Measurements from ENCODE around the gene EPHB2. TPM values are rescaled to one million over a fixed set of nuclear protein-coding genes. Genes with fewer than 3 reads are reported as not detected.

The EPHB2 gene
- polyA plus RNA-seq, 4 donors: 10.8 to 15.9 (median 12.5) TPM

- peak in 1 of 4 donors; percentile 44 for DNase-seq (ENCODE audit: low read depth in 4 of 4, low spot score in 3 of 4)
Measured at GRCh38 chr1:22814176-22815042, 103.8 kb downstream of the EPHB2 start.

GRCh38 chr1:22815043-22815365 lies 104.4 kb downstream of the EPHB2 start:
- no peak for DNase-seq (ENCODE audit: low read depth in 4 of 4, low spot score in 3 of 4)

GRCh38 chr1:22815421-22816066 lies 104.9 kb downstream of the EPHB2 start:
- no peak for DNase-seq (ENCODE audit: low read depth in 4 of 4, low spot score in 3 of 4)

- DNase-seq (ENCODE audit: low read depth in 4 of 4, low spot score in 3 of 4): no peak
Measured at GRCh38 chr1:22816067-22816775, 105.6 kb downstream of the EPHB2 start.

- DNase-seq (ENCODE audit: low read depth in 4 of 4, low spot score in 3 of 4): no peak
Measured at GRCh38 chr1:22816803-22817202, 106.2 kb downstream of the EPHB2 start.

GRCh38 chr1:22817462-22817861 lies 106.8 kb downstream of the EPHB2 start:
- DNase-seq (ENCODE audit: low read depth in 4 of 4, low spot score in 3 of 4): no peak

- DNase-seq (ENCODE audit: low read depth in 4 of 4, low spot score in 3 of 4): no peak
Measured at GRCh38 chr1:22818061-22818770, 107.6 kb downstream of the EPHB2 start.

GRCh38 chr1:22819361-22819760 lies 108.7 kb downstream of the EPHB2 start:
- no peak for DNase-seq (ENCODE audit: low read depth in 4 of 4, low spot score in 3 of 4)

GRCh38 chr1:22821027-22821426 lies 110.4 kb downstream of the EPHB2 start:
- DNase-seq (ENCODE audit: low read depth in 4 of 4, low spot score in 3 of 4): no peak

GRCh38 chr1:22822371-22822770 lies 111.7 kb downstream of the EPHB2 start:
- DNase-seq (ENCODE audit: low read depth in 4 of 4, low spot score in 3 of 4): no peak

- DNase-seq (ENCODE audit: low read depth in 4 of 4, low spot score in 3 of 4): no peak
Measured at GRCh38 chr1:22824466-22824865, 113.8 kb downstream of the EPHB2 start.

- DNase-seq (ENCODE audit: low read depth in 4 of 4, low spot score in 3 of 4): no peak
Measured at GRCh38 chr1:22824975-22825374, 114.3 kb downstream of the EPHB2 start.

GRCh38 chr1:22825486-22826189 lies 115.0 kb downstream of the EPHB2 start:
- no peak for DNase-seq (ENCODE audit: low read depth in 4 of 4, low spot score in 3 of 4)

- DNase-seq (ENCODE audit: low read depth in 4 of 4, low spot score in 3 of 4): peak in 3 of 4 donors; percentile 51 to 69 (median 65)
Measured at GRCh38 chr1:22826604-22827580, 116.3 kb downstream of the EPHB2 start.

- no peak for DNase-seq (ENCODE audit: low read depth in 4 of 4, low spot score in 3 of 4)
Measured at GRCh38 chr1:22827666-22828483, 117.2 kb downstream of the EPHB2 start.

GRCh38 chr1:22828484-22829308 lies 118.1 kb downstream of the EPHB2 start:
- DNase-seq (ENCODE audit: low read depth in 4 of 4, low spot score in 3 of 4): no peak

- no peak for DNase-seq (ENCODE audit: low read depth in 4 of 4, low spot score in 3 of 4)
Measured at GRCh38 chr1:22829309-22829989, 118.8 kb downstream of the EPHB2 start.
